ENCODE results near the gene SLC5A5.

The SLC5A5 gene

DNA sequence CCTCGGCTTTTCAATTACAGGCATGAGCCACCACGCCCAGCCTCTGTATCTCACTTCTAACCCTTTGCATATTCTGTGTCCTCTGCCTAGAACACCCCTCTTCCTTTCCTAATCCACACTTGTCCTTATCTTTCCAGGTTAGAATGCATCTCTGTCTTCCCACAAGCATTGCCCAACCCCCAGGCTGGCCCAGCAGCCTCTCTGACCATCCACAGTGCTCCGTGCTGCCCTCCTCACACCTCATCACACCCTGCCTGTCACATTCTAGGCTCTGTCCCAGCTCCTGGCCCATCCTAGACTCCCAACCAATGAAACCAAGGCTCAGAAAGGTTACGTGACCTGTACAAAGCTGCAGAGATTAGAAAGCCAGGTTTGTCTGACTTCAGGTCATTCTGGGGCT is 35.2 kb upstream of the SLC5A5 start:
- H3K4me3 ChIP-seq (ENCODE audit: low read depth, low read length), result no peak overlapping the region
- no peaks in the 10 kb centered on the region for H3K27me3 ChIP-seq (ENCODE audit: insufficient read depth, low read length)
- no peaks in the 10 kb centered on the region for H3K79me2 ChIP-seq (ENCODE audit: control insufficient read depth, insufficient read depth, low read length, unreplicated experiment)
- H3K27ac ChIP-seq (ENCODE audit: low read depth, low read length), result no peak overlapping the region
- H3K4me1 ChIP-seq (ENCODE audit: control insufficient read depth, insufficient read depth, low read length, unreplicated experiment), result no peaks in the 10 kb centered on the region
- no peaks in the 10 kb centered on the region for H3K36me3 ChIP-seq (ENCODE audit: insufficient read depth, low read length)
- no peak overlapping the region for H2AFZ ChIP-seq (ENCODE audit: low read length, unreplicated experiment)

DNA sequence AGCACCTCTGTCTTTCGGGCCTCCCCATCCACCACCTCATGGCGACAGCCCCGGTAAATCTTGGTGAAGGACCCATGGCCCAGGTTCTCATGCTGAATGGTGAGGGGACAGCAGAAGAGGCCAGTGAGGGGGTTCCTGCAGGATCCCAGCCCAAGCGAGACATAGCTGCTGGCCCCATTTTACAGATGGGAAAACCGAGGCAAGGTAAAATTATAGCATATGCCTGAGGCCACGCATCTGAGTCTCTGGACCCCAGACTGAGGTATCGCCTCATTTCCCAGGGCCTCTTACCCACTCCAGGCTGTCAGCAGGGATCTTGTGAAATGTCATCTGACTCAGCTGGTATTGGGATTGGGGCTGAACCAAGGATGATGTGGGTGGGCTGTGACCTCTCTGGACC is 33.8 kb upstream of the SLC5A5 start:
- Histone ChIP-seq H3K27me3 (ENCODE audit: insufficient read depth, low read length) (no peaks in the 10 kb centered on the region), H3K27ac (ENCODE audit: low read depth, low read length) (no peak overlapping the region), H3K4me1 (ENCODE audit: control insufficient read depth, insufficient read depth, low read length, unreplicated experiment) (no peaks in the 10 kb centered on the region), H2AFZ (ENCODE audit: low read length, unreplicated experiment) (no peak overlapping the region), H3K4me3 (ENCODE audit: low read depth, low read length) (no peak overlapping the region), H3K36me3 (ENCODE audit: insufficient read depth, low read length) (no peaks in the 10 kb centered on the region), H3K79me2 (ENCODE audit: control insufficient read depth, insufficient read depth, low read length, unreplicated experiment) (no peaks in the 10 kb centered on the region)

GRCh38 chr19:17840019-17840418 is 31.7 kb upstream of the SLC5A5 start:
- H3K4me3 ChIP-seq (ENCODE audit: low read depth, low read length), result no peak overlapping the region
- no peaks in the 10 kb centered on the region for H3K27me3 ChIP-seq (ENCODE audit: insufficient read depth, low read length)
- no peaks in the 10 kb centered on the region for H3K4me1 ChIP-seq (ENCODE audit: control insufficient read depth, insufficient read depth, low read length, unreplicated experiment)
- no peaks in the 10 kb centered on the region for H3K36me3 ChIP-seq (ENCODE audit: insufficient read depth, low read length)
- H3K27ac ChIP-seq (ENCODE audit: low read depth, low read length), result no peak overlapping the region
- peaks cover 3% of the 10 kb centered on the region for H3K79me2 ChIP-seq (ENCODE audit: control insufficient read depth, insufficient read depth, low read length, unreplicated experiment)
- no peak overlapping the region for H2AFZ ChIP-seq (ENCODE audit: low read length, unreplicated experiment)

DNA sequence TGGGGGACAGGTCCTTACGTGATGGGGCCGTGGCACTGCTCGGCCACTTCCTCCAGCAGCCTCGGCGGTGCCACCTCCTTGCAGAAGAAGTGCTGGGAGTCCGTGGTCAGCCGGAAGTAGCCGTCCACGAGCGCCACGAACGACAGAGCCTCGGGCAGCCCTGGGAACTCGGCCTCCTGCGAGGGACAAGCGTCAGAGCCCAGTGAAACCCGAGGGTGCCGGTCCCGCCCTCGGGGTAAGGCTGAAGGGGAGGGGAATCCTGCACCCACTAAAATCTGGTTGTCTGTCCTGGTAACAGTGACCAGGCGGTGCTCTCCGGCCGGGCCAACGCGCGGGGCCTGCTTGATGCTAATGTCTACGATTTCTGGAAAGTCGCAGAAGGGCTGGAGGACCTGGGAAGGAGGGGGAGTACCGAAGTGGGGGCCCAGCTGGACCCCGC is 30.4 kb upstream of the SLC5A5 start:
- Histone ChIP-seq H3K27ac (ENCODE audit: low read depth, low read length) (no peak overlapping the region), H3K4me1 (ENCODE audit: control insufficient read depth, insufficient read depth, low read length, unreplicated experiment) (no peaks in the 10 kb centered on the region), H3K4me3 (ENCODE audit: low read depth, low read length) (no peak overlapping the region), H3K36me3 (ENCODE audit: insufficient read depth, low read length) (no peaks in the 10 kb centered on the region), H3K79me2 (ENCODE audit: control insufficient read depth, insufficient read depth, low read length, unreplicated experiment) (peaks cover 3% of the 10 kb centered on the region), H3K27me3 (ENCODE audit: insufficient read depth, low read length) (no peaks in the 10 kb centered on the region), H2AFZ (ENCODE audit: low read length, unreplicated experiment) (no peak overlapping the region)

DNA sequence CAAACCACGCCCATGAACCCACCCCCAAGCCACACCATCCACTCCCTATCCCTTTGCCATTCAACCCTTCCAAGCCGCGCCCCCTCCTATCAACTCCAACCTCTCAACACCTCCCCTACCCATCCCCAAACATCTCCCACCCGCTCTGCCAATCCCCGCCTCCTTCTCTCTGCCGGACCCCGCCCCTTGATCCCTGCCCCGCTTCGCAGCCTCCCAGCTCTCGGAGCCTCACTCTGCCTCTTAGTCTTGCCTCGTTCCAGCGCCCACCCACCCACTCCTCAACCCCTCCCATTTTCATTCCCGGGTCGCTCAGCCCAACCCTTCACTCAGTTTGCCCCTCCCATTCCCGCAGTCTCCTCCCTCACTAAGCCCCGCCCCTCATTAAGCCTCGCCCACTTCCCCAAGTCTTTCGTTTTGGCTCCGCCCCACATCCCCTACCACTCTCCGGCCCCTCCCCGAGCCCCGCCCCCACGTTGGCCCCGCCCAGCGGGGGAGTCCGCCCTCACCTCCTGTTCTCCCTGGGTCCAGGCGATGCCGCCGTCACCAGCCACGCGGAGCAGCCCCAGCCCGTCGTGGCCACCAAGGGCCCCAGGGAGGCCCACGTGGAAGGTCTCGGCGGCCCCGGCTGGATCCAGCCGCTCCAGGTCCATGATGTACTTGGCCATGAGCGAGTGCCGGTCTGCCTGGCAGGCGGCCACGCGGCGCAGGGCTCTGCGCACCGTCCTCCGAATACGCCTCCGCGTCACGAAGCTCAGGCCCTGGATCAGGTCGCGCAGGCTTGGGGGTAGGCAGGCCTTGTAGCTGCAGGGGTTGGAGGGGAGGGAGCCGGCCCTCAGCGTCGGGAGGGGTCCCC is 29.7 kb upstream of the SLC5A5 start:
- H3K27ac ChIP-seq (ENCODE audit: low read depth, low read length), result no peak overlapping the region
- H3K4me1 ChIP-seq (ENCODE audit: control insufficient read depth, insufficient read depth, low read length, unreplicated experiment), result no peaks in the 10 kb centered on the region
- no peaks in the 10 kb centered on the region for H3K36me3 ChIP-seq (ENCODE audit: insufficient read depth, low read length)
- peak overlapping the region; percentile 50 for H2AFZ ChIP-seq (ENCODE audit: low read length, unreplicated experiment)
- H3K4me3 ChIP-seq (ENCODE audit: low read depth, low read length), result peak overlapping the region; percentile 79
- H3K79me2 ChIP-seq (ENCODE audit: control insufficient read depth, insufficient read depth, low read length, unreplicated experiment), result peaks cover 3% of the 10 kb centered on the region
- no peaks in the 10 kb centered on the region for H3K27me3 ChIP-seq (ENCODE audit: insufficient read depth, low read length)

- Histone ChIP-seq H3K27ac (ENCODE audit: low read depth, low read length) (no peak overlapping the region), H3K4me1 (ENCODE audit: control insufficient read depth, insufficient read depth, low read length, unreplicated experiment) (no peaks in the 10 kb centered on the region), H3K4me3 (ENCODE audit: low read depth, low read length) (peak overlapping the region; percentile 79), H2AFZ (ENCODE audit: low read length, unreplicated experiment) (peak overlapping the region; percentile 50), H3K79me2 (ENCODE audit: control insufficient read depth, insufficient read depth, low read length, unreplicated experiment) (peaks cover 3% of the 10 kb centered on the region), H3K27me3 (ENCODE audit: insufficient read depth, low read length) (no peaks in the 10 kb centered on the region), H3K36me3 (ENCODE audit: insufficient read depth, low read length) (no peaks in the 10 kb centered on the region)
Measured at GRCh38 chr19:17842663-17843291, 29.0 kb upstream of the SLC5A5 start.

- Histone ChIP-seq H3K27me3 (ENCODE audit: insufficient read depth, low read length) (no peaks in the 10 kb centered on the region), H3K36me3 (ENCODE audit: insufficient read depth, low read length) (no peaks in the 10 kb centered on the region), H3K27ac (ENCODE audit: low read depth, low read length) (no peak overlapping the region), H2AFZ (ENCODE audit: low read length, unreplicated experiment) (no peak overlapping the region), H3K4me3 (ENCODE audit: low read depth, low read length) (no peak overlapping the region; the same call in 1 of the 2 replicates), H3K4me1 (ENCODE audit: control insufficient read depth, insufficient read depth, low read length, unreplicated experiment) (no peaks in the 10 kb centered on the region), H3K79me2 (ENCODE audit: control insufficient read depth, insufficient read depth, low read length, unreplicated experiment) (peaks cover 3% of the 10 kb centered on the region)
Measured at GRCh38 chr19:17843292-17843827, 28.4 kb upstream of the SLC5A5 start.

- Histone ChIP-seq H3K79me2 (ENCODE audit: control insufficient read depth, insufficient read depth, low read length, unreplicated experiment) (peaks cover 3% of the 10 kb centered on the region), H3K36me3 (ENCODE audit: insufficient read depth, low read length) (no peaks in the 10 kb centered on the region), H3K4me1 (ENCODE audit: control insufficient read depth, insufficient read depth, low read length, unreplicated experiment) (no peaks in the 10 kb centered on the region), H2AFZ (ENCODE audit: low read length, unreplicated experiment) (no peak overlapping the region), H3K27ac (ENCODE audit: low read depth, low read length) (no peak overlapping the region), H3K27me3 (ENCODE audit: insufficient read depth, low read length) (no peaks in the 10 kb centered on the region), H3K4me3 (ENCODE audit: low read depth, low read length) (no peak overlapping the region)
Measured at GRCh38 chr19:17843908-17844490, 27.7 kb upstream of the SLC5A5 start.

DNA sequence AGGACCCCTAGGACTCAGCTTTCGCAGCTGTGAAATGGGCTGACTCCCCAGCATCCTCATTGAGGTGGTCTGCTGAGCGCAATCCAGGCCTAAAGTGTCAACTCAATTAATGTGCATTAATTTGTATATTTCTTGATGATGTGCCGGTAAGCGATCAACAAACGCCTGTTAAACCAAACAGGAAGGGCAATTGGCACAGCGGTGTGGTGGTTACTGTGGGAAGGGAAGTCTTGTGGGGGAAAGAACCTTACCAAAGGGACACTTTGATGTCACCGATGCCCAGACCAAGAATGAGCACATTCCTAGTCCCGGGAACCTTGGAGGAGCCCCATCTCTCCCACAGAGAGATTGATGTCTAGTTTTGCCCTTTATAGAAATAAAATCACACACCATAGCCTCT is 25.6 kb upstream of the SLC5A5 start:
- H3K27ac ChIP-seq (ENCODE audit: low read depth, low read length), result no peak overlapping the region
- no peaks in the 10 kb centered on the region for H3K27me3 ChIP-seq (ENCODE audit: insufficient read depth, low read length)
- H3K4me3 ChIP-seq (ENCODE audit: low read depth, low read length), result no peak overlapping the region
- peaks cover 3% of the 10 kb centered on the region for H3K79me2 ChIP-seq (ENCODE audit: control insufficient read depth, insufficient read depth, low read length, unreplicated experiment)
- H2AFZ ChIP-seq (ENCODE audit: low read length, unreplicated experiment), result no peak overlapping the region
- no peaks in the 10 kb centered on the region for H3K36me3 ChIP-seq (ENCODE audit: insufficient read depth, low read length)
- peaks cover 6% of the 10 kb centered on the region for H3K4me1 ChIP-seq (ENCODE audit: control insufficient read depth, insufficient read depth, low read length, unreplicated experiment)

DNA sequence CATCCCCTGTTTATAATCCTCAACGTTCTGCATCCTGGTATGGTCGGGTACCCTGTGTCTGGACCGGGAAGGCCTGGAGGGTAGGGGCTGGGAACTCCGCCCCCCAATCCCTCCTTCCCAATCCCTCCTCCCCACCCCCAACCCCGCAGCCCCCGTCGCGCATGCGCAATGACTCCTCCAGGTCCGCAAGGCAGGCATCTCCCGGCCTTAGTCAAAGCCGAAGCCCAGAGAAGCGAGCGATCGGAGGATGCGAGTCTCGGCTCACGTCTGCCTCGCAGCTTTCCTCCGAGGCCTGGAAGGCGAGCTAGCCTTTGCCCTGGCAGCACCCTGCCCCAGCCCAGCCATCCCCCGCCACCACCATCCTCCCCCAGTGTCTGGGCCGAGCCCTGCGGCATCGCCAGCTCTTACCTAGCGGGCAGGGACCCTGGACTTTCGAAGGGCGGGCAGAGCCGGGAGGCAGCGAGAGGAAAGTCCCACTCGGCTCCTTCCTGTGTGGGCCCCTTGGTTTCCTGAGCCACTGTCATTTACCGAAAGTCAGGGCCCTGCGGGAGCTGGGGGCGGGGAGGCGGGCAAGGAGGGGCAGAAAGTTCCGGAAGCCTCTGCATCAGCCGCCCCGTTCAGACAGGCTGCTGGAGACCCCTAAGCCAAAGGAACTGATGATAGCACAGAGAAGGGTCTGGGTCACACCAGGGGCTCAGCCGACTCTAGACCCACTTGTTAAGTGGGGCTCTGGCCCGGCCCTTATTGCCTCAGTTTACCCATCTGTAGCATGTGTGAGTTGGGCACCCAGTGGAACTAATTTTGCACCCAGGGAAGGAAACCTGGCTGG is 24.0 kb upstream of the SLC5A5 start, which contains the start of gene JAK3:
Gene JAK3, minus strand, starts transcription at position 445 of the 829 bp plus-strand sequence. CDS start 3,565 bp downstream, outside the sequence.
- peak within 1 kb of the TSS; percentile 70 for H3K27ac ChIP-seq (ENCODE audit: low read depth, low read length)
- H3K27me3 ChIP-seq (ENCODE audit: insufficient read depth, low read length), result no peaks in the 10 kb centered on the region
- peak within 1 kb of the TSS; percentile 2 for H2AFZ ChIP-seq (ENCODE audit: low read length, unreplicated experiment)
- H3K4me3 ChIP-seq (ENCODE audit: low read depth, low read length), result peak within 1 kb of the TSS; percentile 75
- H3K79me2 ChIP-seq (ENCODE audit: control insufficient read depth, insufficient read depth, low read length, unreplicated experiment), result peaks cover 3% of the 10 kb centered on the region
- peaks cover 6% of the 10 kb centered on the region for H3K4me1 ChIP-seq (ENCODE audit: control insufficient read depth, insufficient read depth, low read length, unreplicated experiment)
- H3K36me3 ChIP-seq (ENCODE audit: insufficient read depth, low read length), result no peaks in the 10 kb centered on the region
